Measurements from ENCODE around the gene DOCK3.
"Not testable (repeated sequence)": the region's sequence is repeated elsewhere in the genome, so short reads cannot be mapped to it uniquely, and the experiment has no call there.

Gene DOCK3

DNA sequence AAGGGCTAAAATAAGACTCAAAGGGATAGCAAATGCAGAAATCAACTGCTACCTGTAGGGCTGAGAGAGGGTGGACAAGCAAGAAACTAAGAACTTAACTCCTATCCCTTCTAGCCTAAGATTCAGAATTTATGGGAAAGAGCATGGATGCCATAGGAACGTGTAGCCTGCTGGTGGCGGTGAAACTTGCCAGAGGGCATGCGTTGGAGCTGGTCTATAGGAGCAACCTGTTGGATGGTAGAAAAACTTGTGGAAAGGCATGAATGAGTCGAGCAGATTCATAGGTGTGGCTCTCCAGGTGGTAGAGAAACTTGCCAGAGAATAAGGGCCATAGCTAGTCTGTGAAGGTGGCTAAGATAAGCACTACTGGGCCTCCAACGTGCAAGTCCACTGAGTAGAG lies 137.2 kb downstream of the DOCK3 start:
- DNase-seq, result no peak

DNA sequence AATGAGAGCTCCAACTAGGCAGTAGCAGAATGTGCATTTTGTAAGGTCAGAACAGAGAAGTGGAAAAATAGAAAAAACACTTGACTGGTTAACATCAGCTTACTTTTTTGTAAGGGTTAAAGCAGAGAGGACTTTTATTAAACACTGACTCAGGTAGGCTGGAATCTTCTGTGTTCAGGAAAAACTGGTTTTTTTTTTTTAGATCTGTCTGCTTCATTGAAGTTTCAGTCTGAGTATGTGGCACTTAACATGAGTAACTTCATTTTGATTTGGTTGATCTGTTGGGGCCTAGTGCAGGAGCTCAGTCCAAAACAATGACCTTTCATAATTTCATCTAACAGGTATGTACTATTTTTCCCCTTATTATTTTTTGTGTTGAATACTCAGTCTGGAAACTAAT lies 141.1 kb downstream of the DOCK3 start:
- no peak for DNase-seq

DNA sequence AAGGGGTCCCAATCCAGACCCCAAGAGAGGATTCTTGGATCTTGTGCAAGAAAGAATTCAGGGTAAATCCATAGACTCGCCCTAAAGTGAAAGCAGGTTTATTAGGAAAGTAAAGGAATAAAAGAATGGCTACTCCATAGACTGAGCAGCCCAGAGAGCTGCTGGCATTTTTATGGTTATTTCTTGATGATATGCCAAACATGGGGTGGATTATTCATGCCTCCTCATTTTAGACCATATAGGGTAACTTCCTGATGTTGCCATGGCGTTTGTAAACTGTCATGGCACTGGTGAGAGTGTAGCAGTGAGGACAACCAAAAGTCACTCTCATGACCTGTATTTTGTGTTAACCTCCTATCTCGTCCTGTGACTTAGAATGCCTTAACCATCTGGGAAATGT lies 142.2 kb downstream of the DOCK3 start:
- no peak for DNase-seq

DNA sequence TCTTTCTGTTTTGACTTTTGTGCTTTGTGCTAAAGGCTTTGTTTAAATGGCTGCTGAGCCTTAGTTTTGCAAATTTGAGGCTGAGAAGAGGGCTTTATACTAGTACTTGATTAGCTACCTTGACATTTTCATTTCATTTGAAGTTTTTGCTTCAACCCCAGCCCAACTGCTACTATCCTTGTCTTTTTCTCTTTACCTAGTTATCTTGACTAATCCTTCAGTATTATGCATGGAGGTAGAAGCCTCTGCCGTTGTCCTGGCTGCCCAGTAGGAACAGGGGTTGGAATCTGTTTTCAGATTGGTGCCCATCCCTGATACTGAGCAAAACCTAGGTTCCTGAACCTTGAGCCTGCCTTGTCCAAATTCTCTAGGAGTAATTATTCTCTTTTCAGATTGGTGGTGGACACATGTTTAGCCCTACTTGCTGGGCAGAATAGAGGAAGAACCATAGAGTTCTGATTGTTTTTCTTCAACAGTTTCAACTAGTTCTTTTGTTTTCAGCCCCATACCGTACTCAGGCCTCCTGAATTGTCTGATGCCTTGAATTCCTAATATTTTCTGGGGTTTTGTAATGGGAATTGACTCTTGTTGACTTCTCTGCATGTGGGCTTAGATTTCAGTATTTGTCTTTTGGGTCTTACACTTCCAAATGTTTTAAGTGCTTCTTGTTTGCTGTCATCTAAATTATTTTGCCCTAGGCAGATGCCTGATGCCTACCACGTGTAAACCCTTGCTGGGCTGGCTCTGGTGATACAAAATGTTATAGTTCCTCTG lies 143.2 kb downstream of the DOCK3 start:
- DNase-seq, result no peak

DNA sequence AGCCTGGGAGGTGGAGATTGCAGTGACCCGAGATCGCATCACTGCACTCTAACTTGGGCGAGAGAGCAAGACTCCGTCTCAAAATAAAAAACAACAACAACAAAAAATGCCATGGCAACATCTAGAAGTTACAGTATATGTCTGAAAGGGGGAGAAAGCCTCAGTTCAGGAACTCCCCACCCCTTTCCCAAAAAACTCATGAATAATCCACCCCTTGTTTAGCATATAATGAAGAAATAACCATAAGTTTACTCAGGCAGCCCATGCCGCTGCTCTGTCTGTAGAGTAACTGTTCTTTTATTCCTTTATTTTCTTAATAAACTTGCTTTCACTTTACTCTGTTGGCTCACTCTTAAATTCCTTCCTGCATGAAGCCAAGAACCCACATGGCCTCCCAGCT lies 145.2 kb downstream of the DOCK3 start:
- no peak for DNase-seq

DNA sequence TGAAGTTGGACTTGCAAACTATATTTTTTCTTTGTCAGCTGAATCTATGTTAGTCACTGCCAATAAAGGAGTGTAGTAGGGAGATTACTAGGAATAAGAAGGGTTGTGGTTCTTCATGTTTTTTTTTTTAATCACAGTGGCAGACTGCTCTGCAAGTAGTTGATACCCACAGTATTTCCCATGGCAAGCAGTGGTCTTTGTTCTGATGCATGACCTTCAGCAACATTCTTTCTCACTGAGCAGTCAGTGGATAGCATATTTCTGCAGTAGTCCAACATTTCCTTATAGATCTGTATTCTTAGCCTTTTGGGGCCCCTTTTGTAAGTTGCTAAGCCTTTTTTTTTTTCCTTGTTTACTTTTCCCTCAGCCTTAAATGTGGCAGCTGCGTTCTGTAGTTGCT lies 151.1 kb downstream of the DOCK3 start:
- DNase-seq, result no peak

DNA sequence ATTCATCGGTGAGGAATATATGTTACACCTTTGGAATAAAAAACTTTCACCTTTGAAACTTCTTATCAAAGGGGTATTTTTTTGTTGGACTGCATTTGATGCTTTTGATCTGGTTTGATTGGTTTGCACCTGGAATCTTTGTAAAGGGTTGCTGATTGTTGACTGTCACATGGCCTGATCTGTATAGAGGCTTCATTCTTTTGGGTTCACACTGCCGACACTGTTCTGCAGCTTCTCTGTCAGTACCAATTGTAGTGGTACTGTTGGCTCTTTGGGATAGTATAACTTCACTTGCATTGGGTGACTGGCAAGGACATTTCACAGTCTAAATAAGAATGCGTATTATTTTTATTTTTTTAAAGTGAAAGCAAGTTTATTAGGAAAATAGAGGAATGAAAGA lies 155.7 kb downstream of the DOCK3 start:
- DNase-seq, result no peak

DNA sequence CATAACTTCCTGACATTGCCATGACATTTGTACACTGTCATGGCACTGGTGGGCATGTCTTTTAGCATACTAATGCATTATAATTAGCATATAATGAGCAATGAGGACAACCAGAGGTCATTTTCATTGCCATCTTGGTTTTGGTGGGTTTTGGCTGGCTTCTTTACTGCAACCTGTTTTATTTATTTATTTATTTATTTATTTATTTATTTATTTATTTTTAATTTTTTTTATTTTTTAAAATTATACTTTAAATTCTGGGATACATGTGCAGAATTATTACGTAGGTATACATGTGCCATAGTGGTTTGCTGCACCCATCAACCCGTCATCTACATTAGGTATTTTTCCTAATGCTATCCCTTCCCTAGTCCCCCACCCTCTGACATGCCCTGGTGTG lies 156.3 kb downstream of the DOCK3 start:
- DNase-seq, result not testable (repeated sequence)

DNA sequence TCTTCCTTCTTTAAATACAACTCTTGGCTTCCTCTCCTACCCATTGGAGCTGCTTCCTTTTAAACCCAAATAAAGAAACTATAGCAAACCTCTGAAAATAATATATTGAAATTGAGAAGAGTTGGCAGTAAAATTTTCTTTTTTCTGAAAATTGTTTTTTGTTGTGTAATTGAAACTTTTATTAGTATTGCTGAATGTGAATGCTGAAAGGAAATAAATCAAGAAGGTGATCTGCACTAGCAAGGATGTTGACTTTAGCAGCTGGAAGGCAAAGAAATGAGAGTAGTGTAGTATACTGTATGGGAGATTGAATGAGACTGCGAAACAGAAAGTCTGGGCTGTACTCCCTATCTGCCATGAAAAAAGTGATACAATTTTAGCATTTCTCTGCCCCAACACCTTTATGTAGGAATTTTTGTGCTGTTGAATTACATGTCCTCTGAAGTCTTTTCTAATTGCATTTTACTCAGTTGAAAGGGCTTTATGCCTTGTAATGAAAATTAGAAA lies 166.3 kb downstream of the DOCK3 start:
- DNase-seq, result no peak

DNA sequence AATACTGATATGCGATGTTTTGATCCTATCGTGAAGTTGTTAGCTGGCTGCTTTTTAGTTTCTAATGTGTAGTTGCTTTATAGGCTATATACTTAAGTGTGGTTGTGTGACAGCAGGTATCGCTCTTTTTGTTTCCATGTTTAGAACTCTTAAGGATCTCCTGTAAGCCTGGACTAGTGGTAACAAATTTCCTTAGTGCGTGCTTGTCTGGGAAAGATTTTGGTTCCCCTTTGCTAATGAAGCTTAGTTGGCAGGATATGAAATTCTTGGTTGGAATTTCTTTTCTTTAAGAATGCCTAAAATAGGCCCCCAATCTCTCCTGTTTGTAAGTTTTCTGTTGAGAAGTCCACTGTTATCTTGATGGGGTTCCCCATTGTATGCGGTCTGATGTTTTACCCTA lies 173.6 kb downstream of the DOCK3 start:
- DNase-seq, result no peak

DNA sequence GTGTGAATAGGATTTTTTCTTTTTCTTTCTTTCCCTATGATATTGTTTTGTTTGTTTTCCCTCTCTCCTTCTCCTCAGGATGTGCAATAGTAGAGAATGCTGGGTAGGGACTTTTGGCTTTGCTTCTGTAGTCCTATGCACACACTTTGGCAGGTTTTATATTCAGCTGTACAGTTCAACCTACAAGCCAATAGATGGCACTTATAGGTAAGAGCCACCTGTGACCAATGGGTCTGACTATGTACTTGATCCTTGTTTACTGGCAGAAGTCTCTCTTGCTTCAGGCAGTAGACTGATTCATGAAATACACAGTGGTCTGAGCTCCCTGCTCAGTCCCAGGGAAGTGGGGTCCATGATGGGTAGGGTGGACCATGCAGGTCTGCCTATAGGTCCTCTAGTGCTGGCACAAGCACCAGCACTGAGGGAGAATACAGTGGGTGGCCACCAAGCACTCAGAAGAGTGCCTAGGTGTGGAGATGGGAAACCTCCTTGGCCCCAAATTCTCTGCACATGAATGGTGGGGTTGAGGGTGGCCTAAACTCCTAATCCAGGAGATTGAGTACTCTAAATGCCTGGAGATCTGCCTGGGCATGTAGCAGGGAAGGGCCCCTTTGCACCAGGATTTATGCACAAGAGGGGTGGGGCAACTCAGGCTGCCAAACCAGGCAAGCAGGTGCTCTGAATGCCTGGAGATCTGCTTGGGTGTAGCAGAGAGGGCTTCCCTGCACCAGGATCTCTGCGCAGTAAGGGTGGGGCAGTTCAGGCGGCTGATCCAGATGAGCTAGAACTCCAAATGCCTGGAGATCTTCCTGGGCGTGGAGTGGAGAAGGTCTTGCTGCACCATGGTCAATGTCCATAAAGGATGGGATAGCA lies 176.1 kb downstream of the DOCK3 start:
- no peak for DNase-seq

DNA sequence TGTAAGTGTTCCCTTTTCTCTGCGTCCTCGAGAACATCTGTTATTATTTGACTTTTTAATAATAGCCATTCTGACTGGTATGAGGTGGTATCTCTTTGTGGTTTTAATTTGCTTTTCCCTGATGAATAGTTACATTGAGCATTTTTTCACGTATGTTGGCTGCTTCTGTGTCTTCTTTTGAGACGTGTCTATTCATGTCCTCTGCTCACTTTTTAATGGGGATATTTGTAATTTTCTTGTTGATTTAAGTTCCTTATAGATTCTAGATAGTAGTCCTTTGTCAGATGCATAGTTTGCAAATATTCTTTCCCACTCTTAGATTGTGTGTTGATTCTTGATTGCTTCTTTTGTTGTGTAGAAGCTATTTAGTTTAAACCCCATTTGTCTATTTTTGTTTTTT lies 179.2 kb downstream of the DOCK3 start:
- DNase-seq, result no peak

DNA sequence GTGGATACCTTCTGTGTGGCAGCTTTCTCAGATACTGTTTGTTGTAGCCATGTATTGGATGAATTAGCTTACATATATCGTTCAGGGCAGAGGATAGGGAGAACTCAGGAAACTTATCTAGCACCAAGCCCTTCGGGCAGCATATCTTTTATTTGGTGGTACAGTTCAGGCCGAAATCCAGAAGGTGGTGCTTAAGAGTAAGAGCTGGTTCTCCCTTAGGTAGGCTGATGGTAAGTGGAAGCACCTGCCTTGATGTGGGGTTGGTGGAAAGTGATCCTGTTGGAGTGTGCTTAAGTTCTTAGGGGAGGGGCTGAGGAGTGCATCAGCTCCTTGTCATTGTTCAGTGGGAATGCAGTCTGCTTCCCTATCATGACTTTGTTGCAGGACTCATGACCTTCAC lies 187.5 kb downstream of the DOCK3 start:
- no peak for DNase-seq

DNA sequence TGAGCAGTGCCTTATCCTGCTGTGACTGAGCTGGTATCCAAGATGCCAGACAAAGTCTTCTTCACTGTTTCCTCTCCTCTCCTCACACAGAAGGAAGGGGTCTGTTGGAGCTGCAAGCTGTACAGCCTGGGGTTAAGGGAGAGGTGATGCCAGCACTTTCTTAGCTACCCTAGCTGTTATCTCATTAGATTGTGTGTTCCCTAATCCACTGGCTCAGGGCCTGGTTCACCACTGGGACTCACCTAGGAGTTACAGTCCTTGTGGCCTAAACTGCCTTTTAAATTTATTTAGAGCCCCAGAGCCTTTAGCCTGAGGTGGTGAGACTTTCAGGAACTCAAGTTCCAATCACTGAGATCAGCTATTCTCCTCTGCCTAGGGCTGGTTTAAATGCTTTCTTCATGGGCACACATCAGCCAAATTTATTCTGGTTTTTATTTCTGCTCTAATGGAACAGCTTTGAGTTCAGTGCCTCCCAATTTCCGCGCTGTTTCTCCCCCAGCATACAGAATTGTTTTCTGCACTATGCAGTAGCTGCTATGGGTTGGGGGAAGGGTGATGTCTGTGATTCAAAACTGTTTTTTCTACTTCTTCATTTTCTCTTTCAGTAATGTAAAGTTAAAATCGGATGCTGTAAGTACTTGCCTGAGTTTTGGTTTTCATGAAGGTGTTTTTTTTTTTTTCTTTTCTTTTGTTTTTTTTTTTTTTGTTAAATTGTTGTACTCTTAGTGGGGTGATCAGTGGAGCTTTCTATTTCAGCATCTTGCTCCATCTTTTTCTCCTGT lies 198.8 kb downstream of the DOCK3 start:
- no peak for DNase-seq

DNA sequence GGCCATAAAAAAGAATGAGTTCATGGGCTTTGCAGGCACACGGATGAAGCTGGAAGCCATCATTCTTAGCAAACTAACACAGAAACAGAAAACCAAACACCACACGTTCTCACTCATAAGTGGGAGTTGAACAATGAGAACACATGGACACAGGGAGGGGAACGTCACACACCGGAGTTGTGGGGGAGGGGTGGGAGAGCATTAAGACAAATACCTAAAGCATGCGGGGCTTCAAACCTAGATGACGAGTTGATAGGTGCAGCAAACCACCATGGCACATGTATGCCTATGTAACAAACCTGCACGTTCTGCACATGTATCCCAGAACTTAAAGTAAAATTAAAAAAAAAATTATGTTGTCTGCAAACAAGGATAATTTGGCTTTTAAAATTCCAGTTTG lies 200.1 kb downstream of the DOCK3 start:
- DNase-seq, result not testable (repeated sequence)

DNA sequence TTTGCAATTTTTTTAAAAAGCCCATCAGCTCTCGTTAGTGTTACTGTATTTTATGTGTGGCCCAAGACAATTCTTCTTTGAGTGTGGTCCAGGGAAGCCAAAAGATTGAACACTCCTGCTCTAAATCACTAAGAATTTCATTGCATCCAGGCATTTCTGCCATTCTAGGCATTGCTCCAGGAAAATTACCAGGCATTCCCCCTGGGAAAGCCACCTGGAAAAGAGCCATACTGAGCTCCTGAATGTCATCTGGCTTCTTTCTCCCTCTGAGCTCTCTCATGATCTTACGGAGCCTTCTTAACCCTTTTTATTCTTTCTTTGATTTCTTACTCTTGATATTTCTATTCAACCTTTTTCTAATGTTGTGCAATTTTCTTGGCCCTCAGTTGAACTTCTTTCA lies 202.2 kb downstream of the DOCK3 start:
- DNase-seq, result no peak

DNA sequence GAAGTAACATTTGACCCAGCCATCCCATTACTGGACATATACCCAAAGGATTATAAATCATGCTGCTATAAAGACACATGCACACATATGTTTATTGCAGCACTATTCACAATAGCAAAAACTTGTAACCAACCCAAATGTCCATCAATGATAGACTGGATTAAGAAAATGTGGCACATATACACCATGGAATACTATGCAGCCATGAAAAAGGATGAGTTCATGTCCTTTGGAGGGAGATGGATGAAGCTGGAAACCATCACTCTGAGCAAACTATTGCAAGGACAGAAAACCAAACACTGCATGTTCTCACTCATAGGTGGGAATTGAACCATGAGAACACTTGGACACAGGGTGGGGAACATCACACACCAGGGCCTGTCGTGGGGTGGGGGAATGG lies 208.0 kb downstream of the DOCK3 start:
- DNase-seq, result not testable (repeated sequence)

DNA sequence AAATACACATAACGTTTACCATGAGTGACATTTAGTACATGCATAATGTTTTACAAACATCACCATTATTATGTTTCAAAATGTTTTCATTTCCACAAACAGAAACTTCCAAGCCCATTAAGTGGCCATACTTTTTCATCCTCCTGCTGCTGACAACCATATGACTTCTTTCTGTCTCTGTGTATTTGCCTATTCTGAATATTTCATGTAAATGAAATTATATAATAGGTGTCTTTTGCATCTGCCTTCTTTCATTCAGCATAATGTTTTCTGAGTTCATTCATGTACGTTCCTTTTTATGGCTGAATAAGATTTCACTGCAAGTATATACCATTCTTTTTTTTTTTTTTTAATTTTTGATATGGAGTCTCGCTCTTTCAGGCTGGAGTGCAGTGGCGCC lies 209.0 kb downstream of the DOCK3 start:
- DNase-seq, result no peak

DNA sequence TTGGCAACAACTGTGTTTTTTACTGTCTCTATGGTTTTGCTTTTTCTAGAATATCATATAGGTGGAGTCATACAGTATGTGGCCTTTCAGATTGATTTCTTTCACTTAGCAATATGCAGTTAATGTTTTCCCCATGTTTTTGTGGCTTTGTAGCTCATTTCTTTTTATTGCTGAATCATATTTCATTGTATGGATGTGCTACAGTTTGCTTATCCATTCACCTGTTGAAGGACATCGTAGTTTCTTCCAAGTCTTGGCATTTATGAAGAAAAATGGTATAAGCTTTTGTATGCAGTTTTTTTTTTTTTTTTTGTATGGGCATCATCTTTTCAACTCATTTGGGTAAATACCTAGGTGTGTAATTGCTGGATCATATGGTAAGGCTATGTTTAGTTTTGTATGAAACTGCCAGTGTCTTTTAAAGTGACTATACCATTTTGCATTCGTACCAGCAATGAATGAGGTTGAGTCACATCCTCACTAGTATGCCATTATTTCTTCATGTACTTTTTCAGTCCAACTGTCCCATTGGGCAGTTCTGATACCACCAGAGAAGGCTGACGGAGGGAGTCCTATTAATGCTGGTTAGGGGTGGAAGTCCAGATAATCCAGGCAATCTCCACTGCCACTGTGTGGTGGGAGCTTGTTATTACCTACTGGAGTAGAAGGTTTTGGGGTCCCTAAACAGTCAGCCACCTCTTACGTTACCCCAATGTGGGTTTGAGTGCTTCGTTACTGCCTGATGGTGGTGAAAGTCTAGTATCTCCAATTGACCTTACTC lies 210.5 kb downstream of the DOCK3 start:
- DNase-seq, result no peak

DNA sequence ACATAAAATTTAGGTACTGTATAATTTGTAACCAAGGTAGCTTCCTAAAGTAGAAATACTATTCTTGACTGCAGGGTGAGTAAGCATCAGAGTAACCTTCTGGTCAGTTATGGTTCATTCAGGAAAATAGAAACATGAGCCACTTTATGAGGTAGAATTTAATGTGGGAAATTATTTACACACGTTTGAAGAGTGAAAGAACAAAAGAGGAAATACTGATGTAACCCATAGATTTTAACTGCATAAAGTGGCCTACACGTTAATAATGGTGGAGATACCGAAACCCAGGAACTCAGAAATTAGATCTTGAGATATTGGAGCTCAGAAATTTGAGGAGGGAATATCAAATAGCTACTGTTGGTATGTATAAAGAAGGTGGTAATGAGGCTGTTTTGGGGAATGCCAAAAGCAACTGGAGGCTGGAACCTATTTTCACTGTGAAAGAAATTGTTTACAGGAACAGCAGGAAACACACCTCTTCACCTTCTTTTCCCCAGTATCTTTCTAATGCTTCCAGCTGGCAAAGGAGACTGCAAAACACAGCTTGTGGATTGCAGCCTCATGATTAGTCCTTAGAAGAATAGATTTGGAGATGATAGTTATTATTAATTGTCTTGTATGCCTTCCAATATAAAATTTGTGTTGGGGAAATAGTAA lies 216.1 kb downstream of the DOCK3 start:
- no peak for DNase-seq

DNA sequence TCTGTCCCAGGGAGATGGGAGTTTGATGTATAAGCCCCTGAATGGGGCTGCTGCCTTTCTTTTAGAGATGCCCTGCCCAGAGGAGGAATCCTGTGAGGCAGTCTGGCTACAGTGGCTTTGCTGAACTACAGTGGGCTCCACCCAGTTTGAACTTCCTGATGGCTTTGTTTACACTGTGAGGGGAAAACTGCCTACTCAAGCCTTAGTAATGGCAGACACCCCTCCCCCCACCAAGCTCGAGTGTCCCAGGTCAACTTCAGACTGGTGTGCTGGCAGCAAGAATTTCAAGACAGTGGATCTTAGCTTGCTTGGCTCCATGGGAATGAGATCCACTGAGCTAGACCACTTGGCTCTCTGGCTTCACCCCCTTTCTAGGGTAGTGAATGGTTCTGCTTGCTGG lies 226.4 kb downstream of the DOCK3 start:
- not testable (repeated sequence) for DNase-seq

DNA sequence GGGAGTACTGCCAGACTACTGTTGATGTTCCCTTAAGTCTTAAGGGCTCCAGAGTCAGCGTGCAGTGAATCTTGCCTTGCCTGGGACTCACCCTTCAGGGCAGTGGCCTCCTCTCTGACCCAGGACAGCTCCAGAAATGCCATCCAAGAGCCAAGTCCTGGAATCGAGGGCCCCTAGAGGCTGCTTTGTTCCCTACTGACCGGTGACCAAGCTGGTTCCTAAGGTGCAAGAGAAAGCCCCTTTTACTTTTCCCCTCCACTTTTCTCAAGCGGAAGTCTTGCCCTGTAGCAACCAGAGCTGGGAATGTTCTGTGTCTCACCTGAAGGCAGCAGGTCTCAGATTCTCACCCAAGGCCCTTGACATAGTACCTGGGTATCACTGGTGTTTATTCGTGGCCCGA lies 238.0 kb downstream of the DOCK3 start:
- DNase-seq, result no peak

Data from activated CD4-positive, CD25-positive, alpha-beta regulatory T cell (primary cell).